NCI-H1417 treated with DMSO at 0.1 percent for 48 hours (cell line): Measurements from ENCODE around the gene FOXK1.
"Not testable (repeated sequence)": the region's sequence is repeated elsewhere in the genome, so short reads cannot be mapped to it uniquely, and the experiment has no call there.

Experiments used
- DNase-seq: peaks from one replicate; lab custom pipeline; 2025; lab: John Stamatoyannopoulos, UW

The FOXK1 gene

DNA sequence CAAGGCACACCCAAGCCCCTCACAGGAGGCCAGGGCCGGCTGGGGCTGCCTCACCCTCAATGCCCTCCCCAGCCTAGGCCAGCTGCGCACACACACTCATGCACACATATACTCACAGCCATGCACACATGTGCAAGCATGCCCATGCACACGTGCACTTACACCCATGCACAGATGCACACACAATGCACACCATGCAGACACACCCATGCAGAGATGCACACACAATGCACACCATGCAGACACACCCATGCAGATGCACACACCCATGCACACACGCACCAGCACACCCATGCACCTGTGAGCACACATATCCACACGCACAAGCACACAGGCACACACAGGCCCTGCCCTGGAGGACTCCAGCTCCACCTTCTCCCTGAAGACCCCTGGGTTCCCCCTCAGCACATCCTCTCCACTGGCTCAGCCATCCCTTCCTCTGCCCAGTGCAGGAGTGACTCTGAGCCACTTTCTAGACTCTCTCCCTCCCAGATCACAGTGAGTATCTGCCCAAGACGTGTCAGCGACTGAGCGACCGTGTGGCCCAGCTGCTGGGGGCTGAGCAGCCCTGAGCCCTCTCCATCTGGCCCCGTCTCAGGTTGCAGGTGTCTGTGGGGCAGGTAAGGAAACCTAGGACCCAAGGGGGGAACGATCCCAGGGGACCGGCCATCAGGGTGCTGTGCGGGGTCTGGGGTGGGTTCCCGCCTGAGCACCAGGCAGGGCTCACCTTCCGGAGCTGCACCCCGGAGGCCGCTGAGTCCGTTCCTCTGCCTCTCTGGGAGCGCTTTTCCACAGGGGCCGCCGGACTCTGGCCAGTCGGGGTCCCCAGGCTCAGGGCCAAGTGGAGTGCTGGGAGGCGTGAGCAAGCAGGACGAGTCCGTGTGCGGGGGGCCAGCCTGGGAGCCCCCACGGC lies 119.1 kb downstream of the FOXK1 start:
- no peak for DNase-seq

DNA sequence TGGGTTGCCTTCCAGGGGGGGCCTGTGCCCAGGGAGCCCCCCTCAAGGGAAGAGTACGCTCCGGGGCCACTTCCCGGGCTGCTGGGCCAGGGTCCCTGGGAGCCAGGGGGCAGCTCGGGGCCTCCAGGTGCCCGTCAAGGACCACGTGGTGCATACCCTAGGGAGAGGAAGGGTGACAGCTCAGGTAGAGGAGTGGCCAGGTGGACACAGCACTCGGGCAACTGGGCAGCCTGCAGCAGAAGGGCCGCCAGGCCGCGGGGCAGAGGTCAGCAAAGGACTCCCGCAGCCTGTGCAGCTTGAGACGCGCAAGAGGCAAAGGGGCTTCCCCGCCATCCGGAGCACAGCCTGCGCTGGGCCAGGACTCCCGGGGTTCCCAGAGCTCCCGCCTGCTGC lies 119.7 kb downstream of the FOXK1 start:
- DNase-seq = no peak

DNA sequence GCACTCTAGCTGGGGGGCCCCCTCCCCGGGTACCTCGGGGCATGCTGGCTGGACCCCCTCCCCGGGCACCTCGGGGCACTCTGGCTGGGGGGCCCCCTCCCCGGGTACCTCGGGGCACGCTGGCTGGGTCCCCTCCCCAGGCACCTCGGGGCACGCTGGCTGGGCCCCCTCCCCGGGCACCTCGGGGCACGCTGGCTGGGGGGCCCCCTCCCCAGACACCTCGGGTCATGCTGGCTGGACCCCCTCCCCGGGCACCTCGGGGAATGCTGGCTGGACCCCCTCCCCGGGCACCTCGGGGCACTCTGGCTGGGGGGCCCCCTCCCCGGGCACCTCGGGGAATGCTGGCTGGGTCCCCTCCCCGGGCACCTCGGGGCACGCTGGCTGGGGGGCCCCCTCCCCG lies 120.5 kb downstream of the FOXK1 start:
- not testable (repeated sequence) for DNase-seq

DNA sequence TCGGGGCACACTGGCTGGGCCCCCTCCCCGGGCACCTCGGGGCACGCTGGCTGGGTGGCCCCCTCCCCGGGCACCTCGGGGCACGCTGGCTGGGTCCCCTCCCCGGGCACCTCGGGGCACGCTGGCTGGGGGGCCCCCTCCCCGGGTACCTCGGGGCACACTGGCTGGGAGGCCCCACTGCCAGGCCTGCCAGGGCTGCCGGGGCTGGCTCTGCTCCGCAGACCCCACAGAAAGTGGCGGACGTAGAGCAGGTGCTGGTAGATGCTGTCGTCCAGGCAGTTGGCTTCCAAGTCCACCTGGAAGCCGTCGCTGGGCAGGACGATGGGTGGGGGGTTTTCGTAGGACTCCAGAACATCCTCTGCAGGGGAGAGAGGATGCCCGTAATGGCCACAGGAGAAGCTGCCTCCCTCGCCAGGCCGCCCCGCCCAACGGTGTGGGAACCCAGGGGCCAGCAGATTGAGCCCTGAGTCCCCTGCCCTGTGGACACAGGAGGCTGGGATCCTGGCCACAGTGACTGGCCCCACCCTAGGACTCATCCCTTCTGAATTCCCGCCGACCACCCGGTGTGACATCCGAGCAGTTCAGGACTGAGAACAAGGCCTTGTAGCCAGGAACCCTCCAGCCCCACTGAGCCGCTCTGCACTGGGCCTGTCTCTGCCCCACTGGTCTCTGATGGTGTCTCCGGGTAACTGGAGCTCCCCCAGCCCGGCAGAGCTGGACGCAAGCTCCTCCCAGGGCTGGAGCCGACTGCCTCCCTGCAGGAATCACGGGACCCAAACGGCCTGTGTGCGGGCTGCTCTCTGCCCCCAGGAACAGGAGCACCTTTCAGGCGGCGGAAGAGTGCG lies 121.5 kb downstream of the FOXK1 start:
- DNase-seq = no peak

DNA sequence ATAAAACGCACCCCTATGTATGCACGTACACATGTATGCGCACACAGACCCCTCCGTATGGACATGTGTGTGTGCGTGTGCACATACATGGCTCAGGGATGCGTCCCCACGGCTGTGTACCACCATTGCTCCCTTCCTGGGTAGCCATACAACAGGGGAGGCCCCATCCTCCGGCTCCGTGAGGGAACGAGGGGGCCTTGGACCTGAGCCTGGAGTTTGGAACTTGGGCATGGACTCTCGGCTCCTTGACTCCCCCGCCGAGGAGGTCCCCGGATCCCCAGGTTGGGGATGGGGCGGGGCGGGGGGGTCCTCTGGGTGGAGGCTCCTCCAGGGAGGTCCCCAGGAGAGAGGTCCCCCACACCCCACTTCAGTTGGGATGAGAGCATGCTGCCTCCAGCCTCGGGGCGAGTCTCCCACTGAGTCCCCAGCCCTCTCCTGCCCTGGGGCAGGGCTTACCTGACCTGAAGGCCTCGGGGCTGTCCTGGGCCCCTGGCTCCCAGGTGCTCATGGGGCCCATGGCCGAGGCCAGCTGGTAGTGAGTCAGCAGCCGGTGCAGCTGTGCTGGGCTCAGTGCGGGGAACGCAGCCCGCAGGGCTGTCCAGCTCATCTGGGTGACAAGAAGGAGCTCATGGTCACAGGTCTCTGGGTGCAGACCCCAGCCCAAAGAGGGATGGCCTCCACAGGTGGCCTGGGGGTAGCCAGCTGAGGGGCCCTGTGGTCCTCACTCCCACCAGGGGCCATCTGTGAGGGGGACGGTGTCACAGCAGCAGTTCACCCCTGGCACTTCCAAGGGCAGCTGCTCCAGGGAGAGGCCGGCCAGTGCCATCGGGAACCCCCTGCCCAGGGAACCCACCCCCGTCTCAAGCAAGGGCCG lies 123.3 kb downstream of the FOXK1 start:
- DNase-seq = no peak

DNA sequence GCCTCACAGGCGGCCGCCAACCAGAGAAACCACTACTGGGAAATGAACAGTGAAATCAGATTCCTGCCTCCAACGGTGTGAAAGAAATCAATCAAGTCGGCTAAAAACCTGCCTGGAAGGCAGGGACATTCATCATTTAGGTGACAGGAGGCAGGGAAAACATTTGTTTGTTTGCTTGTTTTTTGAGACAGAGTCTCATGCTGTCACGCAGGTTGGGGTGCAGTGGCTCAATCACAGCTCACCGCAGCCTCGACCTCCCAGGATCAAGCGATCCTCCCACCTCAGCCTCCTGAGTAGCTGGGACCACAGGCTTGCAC lies 123.8 kb downstream of the FOXK1 start:
- no peak for DNase-seq

DNA sequence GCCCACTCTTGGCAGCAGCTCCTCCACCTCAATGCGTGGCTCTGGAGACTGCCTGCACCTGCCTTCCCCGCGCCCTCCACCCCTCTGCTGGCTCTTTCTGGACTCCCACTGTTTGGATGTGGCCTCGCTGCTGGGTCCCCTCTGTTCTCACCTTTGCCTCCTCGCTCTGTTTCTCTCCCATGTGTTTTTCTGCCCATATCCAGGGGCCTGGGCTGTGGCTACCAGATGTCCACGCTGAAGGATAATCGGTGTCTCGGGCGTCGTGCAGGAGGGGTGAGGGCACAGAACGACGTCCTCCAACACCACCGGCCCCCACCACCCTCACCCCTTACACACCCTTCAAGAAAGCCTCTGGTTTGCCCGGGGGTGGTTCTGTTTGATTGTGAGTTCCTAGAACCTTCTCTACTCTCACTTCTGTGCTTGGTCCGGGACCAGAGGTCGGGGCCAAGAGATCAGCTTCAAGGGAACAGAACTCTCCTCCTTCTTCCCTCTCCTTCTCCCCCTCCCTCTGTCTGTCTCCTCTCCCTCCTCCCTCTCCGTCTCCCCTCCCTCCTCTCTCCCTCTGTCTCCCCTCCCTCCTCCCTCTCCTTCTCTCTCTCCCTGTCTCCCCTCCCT lies 125.0 kb downstream of the FOXK1 start:
- DNase-seq = no peak

DNA sequence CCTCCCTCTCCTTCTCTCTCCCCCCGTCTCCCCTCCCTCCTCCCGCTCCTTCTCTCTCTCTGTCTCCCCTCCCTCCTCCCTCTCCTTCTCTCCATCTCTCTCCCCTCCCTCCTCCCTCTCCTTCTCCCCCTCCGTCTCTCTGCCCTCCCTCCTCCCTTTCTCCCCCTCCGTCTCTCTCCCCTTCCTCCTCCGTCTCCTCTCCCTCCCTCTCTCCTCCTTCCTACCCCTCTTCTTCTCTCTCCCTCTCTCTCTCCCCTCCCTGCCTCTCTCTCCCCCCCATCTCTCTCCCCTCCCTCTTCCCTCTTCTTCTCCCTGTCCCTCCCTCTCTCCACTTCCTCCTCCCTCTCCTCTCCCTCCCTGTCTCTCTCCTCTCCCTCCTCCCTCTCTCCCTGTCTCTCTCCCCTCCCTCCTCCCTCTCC lies 125.5 kb downstream of the FOXK1 start:
- DNase-seq = no peak

DNA sequence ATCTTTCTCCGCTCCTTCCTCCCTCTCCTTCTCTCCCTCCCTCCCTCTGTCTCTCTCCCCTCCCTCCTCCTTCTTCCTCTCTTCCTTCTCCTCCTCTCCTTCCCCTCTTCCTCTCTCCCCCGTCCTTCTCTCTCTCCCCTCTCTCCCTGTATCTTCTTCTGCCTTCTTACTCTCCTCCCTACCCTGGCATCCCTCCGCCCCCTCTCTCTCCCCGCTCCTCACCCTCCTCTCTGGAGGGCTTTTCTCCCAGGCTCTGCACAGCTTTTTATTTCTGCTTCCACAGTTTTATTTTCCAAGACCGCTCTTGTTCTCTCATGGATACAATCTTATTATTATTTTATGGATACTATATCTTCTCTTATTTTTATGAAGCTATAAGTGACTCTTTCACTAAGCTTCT lies 125.9 kb downstream of the FOXK1 start:
- no peak for DNase-seq

DNA sequence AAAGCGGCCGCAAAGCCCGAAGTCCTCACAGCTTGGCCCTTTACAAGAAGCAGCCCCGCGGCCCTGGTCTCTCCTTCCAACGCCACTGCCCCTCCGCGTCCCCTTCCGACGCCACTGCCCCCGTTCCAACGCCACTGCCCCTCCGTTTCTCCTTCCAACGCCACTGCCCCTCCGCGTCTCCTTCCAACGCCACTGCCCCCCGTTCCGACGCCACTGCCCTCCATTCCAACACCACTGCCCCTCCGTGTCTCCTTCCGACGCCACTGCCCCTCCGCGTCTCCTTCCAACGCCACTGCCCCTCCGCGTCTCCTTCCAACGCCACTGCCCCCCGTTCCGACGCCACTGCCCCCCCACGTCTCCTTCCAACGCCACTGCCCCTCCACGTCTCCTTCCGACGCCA lies 126.5 kb downstream of the FOXK1 start:
- DNase-seq = no peak

DNA sequence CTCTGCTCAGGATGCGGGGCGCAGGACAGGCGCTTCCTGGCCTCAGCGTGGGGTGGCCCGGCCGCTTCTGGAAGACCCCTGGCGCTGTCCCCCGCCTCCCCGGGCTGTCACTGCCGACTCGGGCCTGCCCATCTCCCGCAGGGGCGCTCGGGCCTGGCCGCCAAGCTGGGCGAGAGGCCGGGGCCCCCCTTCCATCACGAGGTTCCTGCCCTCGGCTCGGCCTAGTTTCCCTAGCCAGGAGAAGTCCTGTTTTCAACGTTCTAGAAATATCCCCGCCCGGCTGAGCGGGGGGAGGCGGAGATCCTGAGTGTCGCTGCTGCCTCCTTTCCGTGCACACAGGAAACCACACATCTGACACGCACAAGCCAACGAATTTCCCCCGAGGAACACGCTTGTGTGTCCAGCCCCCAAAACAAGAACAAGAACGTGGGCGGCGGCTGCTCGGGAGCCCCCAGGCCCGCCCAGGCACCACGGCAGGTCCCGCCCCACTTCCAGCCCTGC lies 127.0 kb downstream of the FOXK1 start:
- no peak for DNase-seq

DNA sequence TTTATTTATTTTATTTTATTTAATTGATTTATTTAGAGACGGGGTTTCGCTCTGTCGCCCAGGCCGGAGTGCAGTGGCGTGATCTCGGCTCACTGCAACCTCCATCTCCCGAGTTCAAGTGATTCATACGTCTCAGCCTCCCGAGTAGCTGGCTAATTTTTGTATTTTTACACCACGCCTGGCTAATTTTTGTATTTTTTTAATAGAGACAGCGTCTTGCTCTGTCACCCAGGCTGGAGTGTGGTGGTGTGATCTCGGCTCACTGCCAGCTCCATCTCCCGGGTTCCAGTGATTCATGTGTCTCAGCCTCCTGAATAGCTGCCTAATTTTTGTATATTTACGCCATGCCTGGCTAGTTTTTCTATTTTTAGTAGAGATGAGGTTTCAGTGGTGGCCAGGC lies 127.6 kb downstream of the FOXK1 start:
- DNase-seq = no peak

DNA sequence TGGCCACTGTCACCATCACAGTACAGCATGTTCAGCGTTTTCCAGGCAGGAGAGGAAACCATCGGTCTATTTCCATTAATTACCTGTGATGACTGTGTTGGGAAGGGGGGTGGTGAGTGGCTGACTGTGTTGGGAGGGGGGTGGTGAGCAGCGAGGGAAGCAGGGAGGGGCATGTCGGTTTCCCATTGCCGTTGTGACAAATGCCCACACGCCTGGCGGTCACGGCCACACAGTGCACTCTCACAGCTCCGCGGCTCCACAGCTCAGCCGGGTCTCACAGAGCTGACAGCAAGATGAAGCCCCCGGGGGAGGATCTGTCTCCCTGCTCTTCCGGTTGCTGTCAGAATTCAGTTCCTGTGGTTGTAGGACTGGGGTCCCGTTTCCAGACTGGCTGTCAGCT lies 132.3 kb downstream of the FOXK1 start:
- no peak for DNase-seq

DNA sequence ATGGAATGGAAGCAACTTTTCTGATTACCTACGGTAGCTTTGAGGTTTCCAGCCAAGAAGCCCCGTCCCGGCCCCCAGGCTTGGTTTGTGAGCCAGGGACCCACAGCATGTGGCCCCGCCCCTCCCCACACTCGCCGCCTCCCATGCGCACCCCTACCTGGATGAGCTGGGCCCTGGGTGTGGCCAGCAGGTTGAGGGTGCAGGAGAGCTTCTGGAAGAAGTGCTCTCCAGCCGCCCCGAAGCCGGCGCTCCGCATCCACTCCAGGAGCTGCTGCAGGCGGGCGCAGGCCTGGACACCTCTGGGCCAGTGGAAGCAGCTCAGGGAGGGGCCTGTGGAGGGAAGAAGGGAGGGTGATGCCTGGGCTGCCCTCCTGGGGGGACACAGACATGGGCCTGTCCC lies 133.0 kb downstream of the FOXK1 start:
- DNase-seq = no peak

DNA sequence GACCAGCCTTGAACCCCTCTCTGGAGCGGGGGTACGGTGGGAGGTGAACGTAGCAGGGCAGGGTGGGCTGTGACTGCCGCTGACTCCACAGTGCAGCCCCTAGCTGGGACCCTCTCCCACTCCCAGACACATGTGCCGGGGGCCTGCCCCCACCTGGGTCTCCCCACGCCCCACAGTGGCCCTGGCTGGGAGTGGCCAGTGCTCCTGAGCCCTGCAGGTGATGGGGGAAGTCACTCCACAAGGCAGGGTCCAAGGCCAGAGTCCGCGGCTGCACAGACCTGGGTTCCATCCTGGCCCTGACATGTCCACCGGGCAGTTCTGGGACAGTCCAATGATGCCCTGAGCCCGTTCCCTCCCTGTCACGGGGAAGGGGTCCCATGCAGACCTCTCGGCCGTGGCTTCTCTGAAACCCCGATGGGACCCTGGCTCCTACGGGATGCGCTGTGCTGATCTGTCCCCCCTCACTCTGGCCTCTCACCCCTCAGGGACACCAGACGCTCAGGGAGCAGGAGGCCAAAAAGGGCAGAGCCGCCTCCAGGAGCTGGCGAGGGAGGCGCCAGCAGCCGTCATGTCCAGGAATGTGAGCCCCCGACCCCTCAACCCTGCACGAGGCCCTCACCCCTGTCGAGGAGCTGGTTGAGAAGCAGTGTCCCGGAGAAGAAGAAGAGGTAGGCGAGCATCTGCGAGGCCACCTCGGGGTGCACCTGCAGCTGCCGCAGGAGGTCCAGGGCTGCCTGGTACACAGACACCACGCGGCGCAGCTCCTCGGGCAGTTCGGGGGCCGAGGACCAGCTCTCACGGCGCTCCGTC lies 133.7 kb downstream of the FOXK1 start:
- no peak for DNase-seq

DNA sequence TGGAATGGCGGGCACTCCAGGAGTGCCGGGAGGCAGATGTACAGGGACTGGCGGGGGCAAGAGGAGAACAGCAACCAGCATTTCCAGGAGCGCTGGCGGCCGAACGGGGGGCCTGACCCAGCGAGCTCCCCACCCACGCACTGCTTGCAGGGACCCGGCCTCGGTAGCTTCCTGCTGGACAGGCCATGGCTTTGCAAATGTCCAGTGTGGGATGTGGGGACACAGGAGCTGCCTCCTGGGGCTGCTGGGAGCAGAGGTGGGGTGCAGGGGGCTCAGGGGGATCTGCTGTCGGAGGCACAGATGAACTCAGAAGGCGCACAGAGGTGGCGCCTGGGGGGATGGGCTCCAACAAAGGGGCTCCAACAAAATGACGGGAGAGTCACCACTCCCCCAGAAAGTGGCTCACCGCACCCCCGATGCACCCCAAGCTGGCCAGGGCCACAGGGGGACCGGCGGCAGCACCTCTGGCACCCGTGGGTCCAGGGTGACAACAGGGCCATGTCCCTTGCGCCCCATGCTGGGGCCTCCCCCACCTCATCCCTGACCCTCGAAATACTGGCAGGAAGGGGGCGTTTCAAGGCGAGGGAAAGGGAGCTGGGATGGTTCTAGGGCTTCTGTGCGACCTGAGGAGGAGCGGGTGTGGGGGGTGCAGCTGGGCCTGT lies 134.5 kb downstream of the FOXK1 start:
- no peak for DNase-seq

DNA sequence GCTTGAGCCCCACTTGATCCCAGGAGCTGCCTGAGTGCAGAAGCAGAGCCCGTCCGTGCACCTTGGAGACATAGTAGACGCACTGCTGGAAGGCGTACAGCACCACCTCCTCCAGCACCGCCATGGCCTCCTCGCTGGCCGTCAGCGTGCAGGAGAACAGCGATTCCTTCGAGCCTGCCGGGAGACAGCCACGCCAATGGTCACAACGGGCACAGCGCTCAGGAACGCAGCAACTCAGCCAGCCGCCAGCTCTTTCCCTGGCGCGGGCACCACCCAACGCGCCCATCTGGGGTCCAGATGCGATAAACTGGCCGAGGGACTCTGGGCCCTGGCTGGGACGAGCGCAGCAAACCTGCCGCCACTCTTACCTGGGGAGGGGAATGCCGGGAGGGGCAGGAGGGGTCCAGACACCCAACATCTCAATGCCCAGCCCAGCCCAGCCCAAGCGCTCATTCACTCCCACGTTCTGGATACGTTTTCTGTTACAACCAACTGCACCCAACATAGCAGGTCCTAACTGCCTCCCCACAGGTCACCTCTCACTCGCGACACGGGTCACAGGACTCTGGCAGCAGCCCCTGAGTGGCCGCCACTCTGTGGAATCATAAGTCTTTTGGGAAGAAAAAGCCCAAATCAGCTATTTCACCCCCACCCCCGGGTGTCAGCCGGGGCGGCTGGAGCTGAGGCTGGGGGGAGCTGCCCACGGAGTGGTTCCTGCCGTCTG lies 135.2 kb downstream of the FOXK1 start:
- no peak for DNase-seq

DNA sequence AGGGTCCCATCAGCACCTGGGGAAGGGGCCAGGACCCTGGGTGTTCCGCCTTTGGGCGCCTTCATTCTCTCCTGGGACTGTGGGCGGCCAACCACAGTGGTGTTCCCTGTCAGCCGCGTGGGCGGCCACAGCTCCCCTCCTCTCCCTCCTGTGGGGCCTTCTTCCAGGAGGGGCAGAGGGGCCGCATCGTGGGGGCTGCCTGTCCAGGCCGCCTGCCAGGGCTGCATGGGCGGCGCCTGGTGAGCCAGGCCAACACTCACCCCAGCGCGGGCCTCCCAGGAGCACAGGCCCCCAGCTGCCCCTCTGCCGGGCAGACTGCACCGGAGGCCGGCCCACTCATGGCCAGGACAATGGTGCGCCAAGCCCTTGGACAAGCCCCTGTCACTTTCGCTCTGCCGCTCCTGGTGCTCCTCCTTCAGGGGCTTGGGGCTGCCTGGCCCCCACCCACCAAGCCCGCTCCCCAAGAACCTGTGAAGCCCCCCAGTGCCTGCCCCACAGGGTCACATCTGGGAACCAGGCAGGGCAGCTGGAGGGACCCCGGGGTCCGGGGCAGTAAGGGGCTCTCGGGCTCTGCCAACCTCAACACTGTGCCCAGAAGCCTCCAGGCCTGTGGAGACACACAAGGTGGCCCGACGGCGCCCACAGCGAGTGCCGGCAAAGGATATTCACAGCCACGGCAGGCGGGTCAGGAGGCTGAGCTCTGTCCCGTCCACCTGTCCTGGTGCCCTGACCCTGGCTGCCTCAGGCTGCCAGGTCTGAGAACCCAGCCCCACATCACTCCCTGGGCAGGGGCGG lies 136.1 kb downstream of the FOXK1 start:
- DNase-seq = no peak
